ENCODE results near the gene KRTAP21-3. TPM values are rescaled to one million over a fixed set of nuclear protein-coding genes. Genes with fewer than 3 reads are reported as not detected.

Gene KRTAP21-3
- total RNA-seq, 1 experiment from 2014 or later: not detected

Other genes starting within 250 kb of the KRTAP21-3 start
- not detected in 2 replicates for gene KRTAP19-1, start 238.4 kb downstream of the KRTAP21-3 start, total RNA-seq (2014; rRNA removed; shearing (Covaris generic))
- gene KRTAP19-2, start 231.3 kb downstream of the KRTAP21-3 start, total RNA-seq (2014; rRNA removed; shearing (Covaris generic)): not detected in 2 replicates
- not detected in 2 replicates for gene KRTAP19-3, start 226.8 kb downstream of the KRTAP21-3 start, total RNA-seq (2014; rRNA removed; shearing (Covaris generic))
- gene KRTAP19-4, start 221.6 kb downstream of the KRTAP21-3 start, total RNA-seq (2014; rRNA removed; shearing (Covaris generic)): not detected in 2 replicates
- gene KRTAP19-5, start 216.6 kb downstream of the KRTAP21-3 start, total RNA-seq (2014; rRNA removed; shearing (Covaris generic)): not detected in 2 replicates
- gene KRTAP19-6, start 176.9 kb downstream of the KRTAP21-3 start, total RNA-seq (2014; rRNA removed; shearing (Covaris generic)): not detected in 2 replicates
- not detected in 2 replicates for gene KRTAP19-7, start 157.5 kb downstream of the KRTAP21-3 start, total RNA-seq (2014; rRNA removed; shearing (Covaris generic))
- gene KRTAP22-2, start 128.4 kb downstream of the KRTAP21-3 start, total RNA-seq (2014; rRNA removed; shearing (Covaris generic)): not detected in 2 replicates
- not detected in 2 replicates for gene KRTAP6-3, start 126.3 kb downstream of the KRTAP21-3 start, total RNA-seq (2014; rRNA removed; shearing (Covaris generic))
- gene KRTAP6-2, start 119.9 kb downstream of the KRTAP21-3 start, total RNA-seq (2014; rRNA removed; shearing (Covaris generic)): not detected in 2 replicates
- gene KRTAP22-1, start 117.7 kb downstream of the KRTAP21-3 start, total RNA-seq (2014; rRNA removed; shearing (Covaris generic)): not detected in 2 replicates
- gene KRTAP6-1, start 104.8 kb downstream of the KRTAP21-3 start, total RNA-seq (2014; rRNA removed; shearing (Covaris generic)): not detected in 2 replicates
- gene KRTAP20-1, start 102.4 kb downstream of the KRTAP21-3 start, total RNA-seq (2014; rRNA removed; shearing (Covaris generic)): not detected in 2 replicates
- not detected in 2 replicates for gene KRTAP20-4, start 98.2 kb downstream of the KRTAP21-3 start, total RNA-seq (2014; rRNA removed; shearing (Covaris generic))
- gene KRTAP20-2, start 83.6 kb downstream of the KRTAP21-3 start, total RNA-seq (2014; rRNA removed; shearing (Covaris generic)): not detected in 2 replicates
- gene KRTAP20-3, start 75.9 kb downstream of the KRTAP21-3 start, total RNA-seq (2014; rRNA removed; shearing (Covaris generic)): not detected in 2 replicates
- not detected in 2 replicates for gene KRTAP21-2, start 28.5 kb upstream of the KRTAP21-3 start, total RNA-seq (2014; rRNA removed; shearing (Covaris generic))
- gene KRTAP21-1, start 36.7 kb upstream of the KRTAP21-3 start, total RNA-seq (2014; rRNA removed; shearing (Covaris generic)): not detected in 2 replicates
- not detected in 2 replicates for gene KRTAP8-1, start 94.5 kb upstream of the KRTAP21-3 start, total RNA-seq (2014; rRNA removed; shearing (Covaris generic))
- not detected in 2 replicates for gene KRTAP7-1, start 111.0 kb upstream of the KRTAP21-3 start, total RNA-seq (2014; rRNA removed; shearing (Covaris generic))
- gene KRTAP11-1, start 162.8 kb upstream of the KRTAP21-3 start, total RNA-seq (2014; rRNA removed; shearing (Covaris generic)): not detected in 2 replicates

Measured in A172 (cell line).